HG02763 (cell line): ENCODE measurements around the gene IL15RA.

ENCODE experiments used
- ATAC-seq: cut with Tn5 transposase; IDR thresholded peaks from one replicate; pipeline ENCODE4 v1.9.1; 2021; ENCODE audit warnings: mild to moderate bottlenecking, moderate library complexity; ENCODE audit not compliant: unreplicated experiment

Gene IL15RA

GRCh38 chr10:5977471-5978229 is at the start of gene IL15RA:
IL15RA (minus strand) TSS chr10:5977543; CDS start chr10:5977492, 51 bp downstream.
- ATAC-seq, result peak; percentile 58

GRCh38 chr10:6025683-6026255 is 48.4 kb upstream of the IL15RA start:
- no peak for ATAC-seq

- ATAC-seq, result no peak
These were observed 47.0 kb upstream of the IL15RA start for GRCh38 chr10:6024334-6024682.

GRCh38 chr10:6023661-6024333 is 46.5 kb upstream of the IL15RA start:
- ATAC-seq, result no peak

- ATAC-seq, result no peak
These were observed 45.3 kb upstream of the IL15RA start for GRCh38 chr10:6022660-6023059.

GRCh38 chr10:6020826-6021225 is 43.5 kb upstream of the IL15RA start:
- no peak for ATAC-seq

- no peak for ATAC-seq
These were observed 42.5 kb upstream of the IL15RA start for GRCh38 chr10:6019796-6020195.

GRCh38 chr10:6019010-6019782 is 41.9 kb upstream of the IL15RA start:
- ATAC-seq, result no peak

GRCh38 chr10:6018422-6018821 is 41.1 kb upstream of the IL15RA start:
- no peak for ATAC-seq

- no peak for ATAC-seq
These were observed 40.5 kb upstream of the IL15RA start for GRCh38 chr10:6017781-6018354.

GRCh38 chr10:6014241-6014761 is 37.0 kb upstream of the IL15RA start:
- ATAC-seq, result no peak

- ATAC-seq, result no peak
These were observed 36.3 kb upstream of the IL15RA start for GRCh38 chr10:6013413-6014192.

GRCh38 chr10:6012121-6012905 is 35.0 kb upstream of the IL15RA start:
- ATAC-seq, result no peak

GRCh38 chr10:6011558-6011957 is 34.2 kb upstream of the IL15RA start:
- ATAC-seq, result no peak

GRCh38 chr10:6010569-6010968 is 33.2 kb upstream of the IL15RA start:
- no peak for ATAC-seq

GRCh38 chr10:6009961-6010360 is 32.6 kb upstream of the IL15RA start:
- ATAC-seq, result no peak

GRCh38 chr10:6009150-6009549 is 31.8 kb upstream of the IL15RA start:
- no peak for ATAC-seq

- no peak for ATAC-seq
These were observed 31.3 kb upstream of the IL15RA start for GRCh38 chr10:6008497-6009142.

- no peak for ATAC-seq
These were observed 29.6 kb upstream of the IL15RA start for GRCh38 chr10:6006991-6007390.
